ENCODE results near the gene OSTN. TPM values are rescaled to one million over a fixed set of nuclear protein-coding genes. Genes with fewer than 3 reads are reported as not detected.

The OSTN gene
- polyA plus RNA-seq, 1 experiment: not detected

DNA sequence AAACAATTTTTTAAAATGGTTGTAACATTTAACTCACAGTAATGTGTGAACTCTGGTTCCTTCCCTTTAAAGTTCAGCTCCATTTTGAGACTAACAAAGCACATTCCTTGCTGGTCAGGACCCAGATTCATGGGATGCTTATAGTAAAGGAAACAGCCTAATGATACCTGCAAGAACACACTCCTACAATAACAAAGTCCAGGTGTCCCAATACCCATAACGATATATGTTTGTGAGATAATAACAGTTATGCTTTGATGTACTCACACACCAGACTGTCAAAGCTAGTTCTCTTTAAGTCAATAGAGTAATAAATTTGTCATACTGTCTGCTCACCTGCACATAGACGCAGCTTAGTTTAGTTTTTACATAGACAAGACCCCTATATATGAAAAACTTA lies 114.3 kb downstream of the OSTN start:
- no peak for DNase-seq (ENCODE audit: low read depth, low spot score)
- TF ChIP-seq, protein P1, sequence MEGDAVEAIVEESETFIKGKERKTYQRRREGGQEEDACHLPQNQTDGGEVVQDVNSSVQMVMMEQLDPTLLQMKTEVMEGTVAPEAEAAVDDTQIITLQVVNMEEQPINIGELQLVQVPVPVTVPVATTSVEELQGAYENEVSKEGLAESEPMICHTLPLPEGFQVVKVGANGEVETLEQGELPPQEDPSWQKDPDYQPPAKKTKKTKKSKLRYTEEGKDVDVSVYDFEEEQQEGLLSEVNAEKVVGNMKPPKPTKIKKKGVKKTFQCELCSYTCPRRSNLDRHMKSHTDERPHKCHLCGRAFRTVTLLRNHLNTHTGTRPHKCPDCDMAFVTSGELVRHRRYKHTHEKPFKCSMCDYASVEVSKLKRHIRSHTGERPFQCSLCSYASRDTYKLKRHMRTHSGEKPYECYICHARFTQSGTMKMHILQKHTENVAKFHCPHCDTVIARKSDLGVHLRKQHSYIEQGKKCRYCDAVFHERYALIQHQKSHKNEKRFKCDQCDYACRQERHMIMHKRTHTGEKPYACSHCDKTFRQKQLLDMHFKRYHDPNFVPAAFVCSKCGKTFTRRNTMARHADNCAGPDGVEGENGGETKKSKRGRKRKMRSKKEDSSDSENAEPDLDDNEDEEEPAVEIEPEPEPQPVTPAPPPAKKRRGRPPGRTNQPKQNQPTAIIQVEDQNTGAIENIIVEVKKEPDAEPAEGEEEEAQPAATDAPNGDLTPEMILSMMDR (IDR thresholded peaks at IDR 0.05; ENCODE audit: low read depth, low read length): no peak
- Histone ChIP-seq H3K9me3 (ENCODE audit: control insufficient read depth, insufficient read depth, low read length) (peaks cover 7% of the 10 kb centered on the region; the same call in 1 of the 2 replicates), H3K27ac (ENCODE audit: low read depth, low read length) (no peak overlapping the region), H3K4me3 (ENCODE audit: low read depth, low read length) (no peak overlapping the region), H3K27me3 (ENCODE audit: control insufficient read depth, insufficient read depth, low read length) (no peaks in the 10 kb centered on the region)
- ChIA-PET POLR2A (no interaction called here), CTCF (interaction anchor here (1.2 kb wide), 1 partner anchor 68 kb away, joined by 3 read pairs; no protein-coding TSS in a partner anchor)

DNA sequence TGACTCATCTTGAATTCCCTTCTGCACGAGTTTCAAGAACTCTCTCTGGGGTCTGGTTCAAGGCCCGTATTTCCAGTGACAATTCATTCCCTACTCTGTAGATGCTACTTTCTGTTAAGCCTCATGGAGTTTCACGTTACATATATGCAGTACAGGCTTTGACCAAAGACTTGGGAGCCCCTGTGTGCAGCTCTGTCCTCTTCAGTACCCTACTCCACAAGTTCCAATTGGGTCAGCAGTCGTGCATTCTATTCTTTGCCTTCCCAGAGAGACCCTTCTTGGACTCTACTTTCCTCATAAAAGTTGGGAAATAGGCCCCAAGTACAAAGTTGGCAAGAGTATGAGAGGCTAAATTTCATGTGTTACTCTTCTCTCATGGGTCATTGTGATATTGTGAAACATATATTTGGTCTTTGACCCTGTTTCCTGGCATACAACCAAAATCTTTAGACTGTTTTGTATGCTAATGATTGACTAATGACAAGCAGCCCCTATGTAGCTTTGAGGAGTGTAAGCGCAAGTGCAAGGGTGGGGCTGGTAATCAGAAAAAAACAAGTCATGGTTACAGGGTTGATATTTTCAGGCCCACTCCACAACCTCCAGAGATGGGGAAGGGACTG lies 115.2 kb downstream of the OSTN start:
- DNase-seq (ENCODE audit: low read depth, low spot score): no peak
- Histone ChIP-seq H3K4me3 (ENCODE audit: low read depth, low read length) (no peak overlapping the region), H3K27ac (ENCODE audit: low read depth, low read length) (no peak overlapping the region), H3K27me3 (ENCODE audit: control insufficient read depth, insufficient read depth, low read length) (no peaks in the 10 kb centered on the region), H3K9me3 (ENCODE audit: control insufficient read depth, insufficient read depth, low read length) (peaks cover 7% of the 10 kb centered on the region; the same call in 1 of the 2 replicates)
- POLR2A ChIA-PET: no interaction called here
- CTCF ChIA-PET: no interaction called here
- TF ChIP-seq, protein P1 (IDR thresholded peaks at IDR 0.05; ENCODE audit: low read depth, low read length): no peak

Other genes with a start within 250 kb of the OSTN start
- gene CCDC50, start 130.2 kb downstream of the OSTN start, polyA plus RNA-seq (2011; rRNA removed): 59.3 and 75.6 TPM in 2 replicates
- 0.71 and 1.2 TPM in 2 replicates for gene UTS2B, start 131.3 kb downstream of the OSTN start, polyA plus RNA-seq (2011; rRNA removed)

All from AG04450 (cell line).